Neural cell (in vitro differentiated cells): Measurements from ENCODE around the gene EPS15.
A peak's percentile ranks its signal among the peaks of the same experiment; 100 is the strongest.

ENCODE experiments used
- CTCF ChIP-seq: fragments of 450-650 bp; IDR thresholded peaks from 2 replicates; pipeline ENCODE4 v1.5.1; 2014; ENCODE audit warnings: antibody characterized with exemption, mild to moderate bottlenecking, moderate library complexity; ENCODE audit not compliant: poor library complexity, severe bottlenecking
- MXI1 ChIP-seq: fragments of 450-650 bp; conservative IDR thresholded peaks from 2 replicates; pipeline ENCODE4 v1.6.1; 2014; ENCODE audit warnings: antibody characterized with exemption, mild to moderate bottlenecking; ENCODE audit not compliant: poor library complexity, severe bottlenecking
- TAF1 ChIP-seq: IDR thresholded peaks from 2 replicates; pipeline ENCODE4 v1.6.1; 2012; ENCODE audit warnings: low read depth

- TF ChIP-seq CTCF (no peak), TAF1 (no peak), MXI1 (peak; percentile 18)
Measured at GRCh38 chr1:51423073-51423821, 95.8 kb downstream of the EPS15 start.
